SK-N-DZ (cell line): ENCODE results near the gene CSRP2. TPM values are rescaled to one million over a fixed set of nuclear protein-coding genes. Genes with fewer than 3 reads are reported as not detected.
A peak's percentile ranks its signal among the peaks of the same experiment; 100 is the strongest.

ENCODE experiments used
- DNase-seq: peaks from one replicate; pipeline ENCODE4 v3.0.0-alpha.2; 2015; ENCODE audit warnings: low spot score
- polyA plus RNA-seq, 2 experiments: library from polyadenylated mRNA; depleted of rRNA; stranded (reverse); fragments of >200 nt; gene quantifications; 2 replicates each; pipeline ENCODE4 v1.2.3, GENCODE V29; 2014

CSRP2 gene
- polyA plus RNA-seq (2014; cell fraction: cytosol; rRNA removed), result 121 and 129 TPM in 2 replicates
- polyA plus RNA-seq (2014; cell fraction: nucleus; rRNA removed), result 54.3 and 81.7 TPM in 2 replicates

GRCh38 chr12:76878899-76879709 lies at the start of gene CSRP2:
TSS of gene CSRP2 (minus strand) at chr12:76879019. CDS start at chr12:76866260, 12,759 bp downstream.
- peak; percentile 95 for DNase-seq

DNA sequence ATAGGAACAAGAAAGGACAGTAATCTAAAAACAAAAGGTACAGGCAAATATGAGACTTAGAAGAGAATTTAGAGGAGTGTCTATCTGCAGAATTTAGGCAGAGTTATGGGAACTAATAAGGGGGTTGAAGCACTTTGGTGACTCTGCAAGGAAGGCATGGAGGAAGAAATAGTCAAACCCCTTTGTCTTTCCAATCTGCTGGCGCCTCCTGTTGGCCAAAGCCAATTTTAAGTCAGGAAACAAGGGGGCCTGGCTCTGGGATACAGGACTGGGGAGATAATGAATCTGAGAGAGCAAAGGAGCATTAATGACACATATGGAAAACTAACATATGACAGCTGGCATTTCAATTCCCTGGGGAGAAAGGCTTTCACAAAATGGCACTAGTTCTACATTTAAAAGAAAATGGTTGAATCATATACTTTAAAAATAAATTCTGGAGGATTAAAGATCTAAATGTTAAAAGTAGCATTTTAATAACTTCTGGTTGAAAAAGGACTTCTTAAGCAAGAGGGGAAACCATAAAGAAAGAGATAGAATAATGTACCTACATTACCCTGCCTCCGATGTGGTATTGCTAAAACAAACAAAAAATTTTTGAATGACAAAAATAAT lies 48.5 kb upstream of the CSRP2 start:
- DNase-seq, result peak; percentile 30

DNA sequence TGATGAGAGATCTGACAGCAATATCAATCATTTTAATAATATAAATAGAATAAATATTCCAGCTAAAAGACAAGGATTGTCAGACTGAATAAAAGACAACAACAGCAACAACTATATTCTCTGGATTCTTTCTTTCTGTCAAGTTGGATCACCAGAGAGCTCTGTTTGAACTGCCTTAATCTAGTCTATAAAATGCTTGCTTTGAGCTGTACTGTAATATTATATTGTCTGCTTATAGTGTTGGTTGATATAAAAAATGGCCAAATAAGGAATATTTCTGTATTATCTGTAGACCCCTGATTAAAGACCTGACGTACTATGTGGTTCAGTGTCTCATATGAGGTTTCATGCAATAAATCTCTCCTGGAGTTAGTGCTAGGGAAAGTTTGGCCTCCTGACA lies 46.3 kb upstream of the CSRP2 start:
- DNase-seq, result no peak

DNA sequence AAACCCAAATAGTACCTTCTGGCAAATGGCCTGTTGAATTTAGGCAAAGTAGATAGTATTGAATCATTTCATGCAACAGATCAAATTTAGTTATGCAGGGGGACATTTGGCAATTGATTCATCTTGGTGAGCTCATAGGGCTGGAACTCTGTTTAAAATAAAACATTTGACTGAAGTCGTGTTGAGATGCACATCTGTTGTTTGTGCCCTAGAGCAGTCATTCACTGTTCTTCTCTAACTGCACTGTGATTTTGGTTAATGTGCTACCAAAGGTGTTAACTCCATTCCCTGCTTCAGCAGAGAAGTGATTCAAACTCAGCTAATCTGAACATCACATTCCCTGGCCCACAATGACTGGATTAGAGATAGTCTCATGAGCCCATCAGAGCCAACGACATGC lies 44.0 kb upstream of the CSRP2 start:
- no peak for DNase-seq

GRCh38 chr12:76921891-76922664 lies 43.3 kb upstream of the CSRP2 start:
- no peak for DNase-seq

- DNase-seq, result no peak
Observed at GRCh38 chr12:76921100-76921471, 42.3 kb upstream of the CSRP2 start.

DNA sequence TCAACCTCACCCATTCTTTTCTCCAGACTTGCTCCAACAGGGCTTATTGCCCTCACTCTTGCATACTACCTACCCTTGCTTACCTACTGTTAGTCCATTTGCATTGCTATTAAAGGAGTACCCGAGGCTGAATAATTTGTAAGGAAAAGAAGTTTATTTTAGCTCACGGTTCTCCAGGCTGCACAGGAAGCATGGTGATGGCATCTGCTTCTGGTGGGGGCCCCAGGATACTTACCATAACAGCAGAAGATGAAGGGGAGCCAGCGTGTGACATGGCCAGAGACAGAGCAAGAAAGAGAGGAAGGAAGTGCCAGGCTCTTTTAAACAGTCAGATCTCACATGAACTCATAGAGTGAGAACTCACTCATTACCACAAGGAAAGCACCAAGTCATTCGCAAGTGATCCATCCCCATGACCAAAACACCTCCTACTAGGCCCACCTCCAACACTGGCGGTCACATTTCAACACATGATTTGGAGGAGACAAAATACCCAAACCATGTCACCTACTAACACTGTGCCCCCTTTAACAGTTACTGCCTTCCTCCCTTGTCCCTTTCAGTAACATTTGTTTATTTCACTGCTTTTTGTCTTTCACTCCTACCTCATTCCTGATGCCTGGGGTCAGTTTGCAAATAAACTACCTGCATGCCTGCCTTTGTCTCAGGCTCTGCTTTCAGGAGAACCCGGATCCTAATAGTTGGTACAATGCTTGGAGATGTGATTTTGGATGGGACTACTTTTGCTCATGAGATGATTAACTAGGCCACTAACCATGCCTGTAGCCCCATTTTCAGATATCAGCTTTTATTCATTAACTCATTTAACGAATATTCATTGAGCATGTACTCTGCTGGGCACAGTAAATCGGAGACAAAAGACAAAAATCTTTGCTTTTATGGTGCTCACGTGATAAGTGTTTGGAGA lies 41.6 kb upstream of the CSRP2 start:
- DNase-seq, result no peak

GRCh38 chr12:76919383-76920171 lies 40.8 kb upstream of the CSRP2 start:
- no peak for DNase-seq

GRCh38 chr12:76916170-76916540 lies 37.3 kb upstream of the CSRP2 start:
- DNase-seq, result no peak

DNA sequence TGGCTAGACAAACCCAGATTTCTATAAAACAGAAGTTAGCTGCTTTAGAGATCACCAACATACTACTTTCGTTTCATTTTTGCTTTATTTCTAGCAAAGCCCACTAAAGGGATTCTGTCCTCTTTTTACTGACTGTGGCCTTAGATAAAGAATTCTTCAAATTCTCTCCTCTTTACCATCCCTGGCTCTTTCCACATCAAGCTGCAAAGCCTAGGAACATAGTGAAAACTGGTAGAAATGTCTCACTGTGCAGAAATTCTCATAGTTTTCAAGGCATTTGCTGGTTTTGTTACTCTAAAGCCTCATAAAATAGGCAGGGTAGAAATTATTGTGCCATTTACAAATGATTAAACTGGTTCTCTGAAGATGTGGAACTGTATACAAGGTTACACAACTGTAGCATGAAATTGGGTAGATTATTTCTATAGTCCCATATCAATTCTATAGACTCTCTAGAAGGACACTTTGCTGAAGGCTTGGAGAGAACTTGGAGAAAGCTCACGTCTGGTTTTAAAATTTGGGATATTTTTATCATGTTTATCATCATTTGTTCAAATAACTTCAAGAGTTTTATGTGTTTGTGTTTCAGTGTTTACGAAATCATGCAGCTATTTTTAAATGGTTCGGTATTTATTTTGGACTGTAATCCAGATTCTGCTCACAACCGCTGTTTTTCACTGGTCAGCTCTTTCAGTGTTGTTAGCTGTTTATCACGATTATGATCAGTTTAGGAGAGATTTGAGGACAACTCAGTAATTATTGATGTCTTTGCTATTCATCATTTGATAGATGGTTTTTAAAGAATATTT lies 36.7 kb upstream of the CSRP2 start:
- DNase-seq, result no peak

- no peak for DNase-seq
Observed at GRCh38 chr12:76914102-76914859, 35.5 kb upstream of the CSRP2 start.

- DNase-seq, result no peak
Observed at GRCh38 chr12:76909290-76909689, 30.5 kb upstream of the CSRP2 start.

DNA sequence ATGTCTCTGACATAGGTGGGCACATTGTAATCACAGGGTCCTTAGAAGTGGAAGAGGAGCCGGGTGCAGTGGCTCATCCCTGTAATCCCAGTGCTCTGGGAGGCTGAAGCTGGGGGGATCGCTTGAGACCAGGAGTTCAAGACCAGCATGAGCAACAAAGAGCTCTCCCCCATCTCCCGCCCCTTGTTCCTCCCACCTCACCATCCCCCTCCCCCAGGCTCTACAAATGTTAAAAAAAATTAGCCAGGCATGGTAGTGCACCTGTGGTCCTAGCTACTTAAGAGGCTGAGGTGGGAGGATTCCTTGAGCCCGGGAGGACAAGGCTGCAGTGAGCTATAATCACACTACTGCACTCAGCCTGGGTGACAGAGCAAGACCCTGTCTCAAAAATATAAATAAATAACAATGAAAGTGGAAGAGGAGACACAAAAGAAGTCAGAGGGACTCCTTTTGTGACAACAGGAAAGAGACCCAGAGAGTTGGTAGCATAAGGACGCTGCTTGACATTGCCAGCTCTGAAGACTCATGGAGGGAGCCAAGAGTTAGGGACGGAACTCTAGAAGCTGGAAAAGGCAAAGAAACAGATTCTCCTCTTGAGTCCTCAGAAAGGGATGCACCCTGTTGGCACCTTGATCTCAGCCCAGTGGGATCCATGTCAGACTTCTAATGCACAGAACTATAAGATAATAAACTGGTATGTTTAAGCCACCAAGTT lies 29.6 kb upstream of the CSRP2 start:
- no peak for DNase-seq

DNA sequence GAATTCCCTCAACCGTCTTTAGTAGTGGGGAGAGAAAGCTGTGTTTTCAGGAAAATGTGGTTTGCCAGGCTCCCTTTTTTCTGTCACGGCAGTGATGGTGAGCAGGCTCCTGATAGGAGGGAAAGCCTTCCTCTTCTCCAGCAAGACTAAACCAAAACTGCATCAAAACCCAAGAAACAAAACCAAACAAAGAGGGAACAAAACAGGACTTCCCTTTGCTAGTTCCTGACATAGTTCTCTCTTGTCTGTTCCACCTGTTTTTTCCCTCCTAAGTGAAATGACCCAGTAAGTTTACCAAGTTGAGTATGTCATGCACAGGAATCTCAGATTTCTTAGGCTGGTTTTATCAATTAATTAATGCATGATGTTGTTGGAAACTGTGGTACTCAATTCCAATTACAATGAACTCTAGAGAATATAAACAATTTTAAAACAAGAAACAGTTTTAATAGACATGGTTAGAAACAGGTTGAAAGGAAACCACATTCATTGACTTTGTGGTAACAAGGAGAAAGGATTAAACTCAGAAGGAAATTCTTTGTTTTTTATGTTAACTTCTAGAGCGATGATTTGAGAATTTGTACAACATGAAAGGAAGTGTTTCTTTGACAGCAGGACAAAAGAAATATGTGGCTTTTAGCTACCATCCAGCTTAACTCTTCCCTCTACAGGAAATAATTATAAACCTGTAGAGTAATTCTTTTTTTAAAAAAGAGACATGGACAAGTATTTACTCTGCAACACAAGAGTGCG lies 23.0 kb upstream of the CSRP2 start:
- no peak for DNase-seq

- DNase-seq, result no peak
Observed at GRCh38 chr12:76899522-76899921, 20.7 kb upstream of the CSRP2 start.

DNA sequence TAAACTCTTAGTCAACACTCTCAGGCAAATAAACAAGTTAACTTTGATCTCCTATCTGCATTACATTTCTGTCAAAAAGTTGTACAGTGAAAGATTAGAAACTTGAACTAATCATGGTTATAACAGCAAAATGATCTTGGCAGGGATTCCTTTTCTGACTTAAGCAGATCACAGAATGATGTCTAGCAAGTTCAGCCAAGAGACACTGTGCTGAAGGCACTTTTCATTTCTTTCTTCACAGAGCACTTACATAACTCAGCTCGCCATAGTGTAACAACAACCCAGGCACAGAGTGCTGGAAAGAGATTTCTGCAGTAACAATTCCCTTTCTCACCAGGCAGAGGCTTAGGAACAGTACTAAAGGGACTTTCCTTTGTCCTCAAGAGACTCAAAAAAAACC lies 19.6 kb upstream of the CSRP2 start:
- DNase-seq, result no peak

DNA sequence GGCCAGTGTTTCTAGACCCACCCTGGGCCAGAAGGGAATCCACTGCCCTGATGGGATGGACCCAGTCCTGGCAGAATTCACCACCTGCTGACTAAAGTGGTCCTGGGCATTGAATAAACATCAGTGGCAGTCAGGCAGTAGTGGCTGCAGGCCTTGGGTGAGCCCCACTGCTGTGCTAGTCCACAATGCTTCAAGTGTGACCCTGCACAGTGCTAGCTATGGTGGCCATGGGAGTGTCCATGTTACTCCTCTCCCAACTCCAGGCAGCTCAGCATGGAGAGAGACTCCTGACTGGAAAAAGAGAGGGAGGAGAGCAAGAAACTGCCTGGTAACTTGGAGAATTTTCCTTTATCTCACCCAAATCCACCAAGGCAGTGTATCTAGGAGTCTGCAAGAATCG lies 17.5 kb upstream of the CSRP2 start:
- DNase-seq, result no peak
